HCT116 (cell line): ENCODE measurements around the gene TUBB4A. TPM values are rescaled to one million over a fixed set of nuclear protein-coding genes. Genes with fewer than 3 reads are reported as not detected.

Source experiments
- ATAC-seq: fragments of 200-7000 bp; cut with Tn5 transposase; 2 replicates; pipeline ENCODE4 v1.9.1; 2020; ENCODE audit warnings: mild to moderate bottlenecking, moderate library complexity
- BruUV-seq: library from RNA; stranded (reverse); fragments of 400-500 nt; replicated peaks from 2 replicates; lab custom pipeline; 2021; lab: Mats Ljungman, UMichigan
- CTCF ChIA-PET: fragments of 300-600 bp; sonication (Branson Sonifier 250); formaldehyde crosslinking; loops from one replicate; lab custom pipeline; 2021; ENCODE audit warnings: antibody characterized with exemption; lab: Charles Lee
- POLR2A ChIA-PET: fragments of 300-600, 350-600 bp; sonication (Branson Sonifier 250); formaldehyde crosslinking; loops from one replicate; lab custom pipeline; 2021; ENCODE audit warnings: antibody characterized with exemption; lab: Charles Lee
- RAD21 ChIA-PET, 2 experiments: fragments of 300-600 bp; sonication (Branson Sonifier 250); formaldehyde crosslinking; loops; one replicate each; lab custom pipeline; 2023; ENCODE audit warnings: low total read pairs in 2 of 2; ENCODE audit not compliant: uncharacterized antibody in 2 of 2, unreplicated experiment in 2 of 2, low non-redundant PET in 1 of 2; lab: Charles Lee
- DNase-seq: peaks from one replicate; pipeline ENCODE4 v3.0.0-alpha.2; 2010; ENCODE audit warnings: low read depth, low spot score
- H2AFZ ChIP-seq: fragments of 200-600 bp; shearing (Covaris generic), sonication (generic); 2 replicates; pipeline ENCODE4 v1.6.1; 2017; ENCODE audit warnings: low read depth, mixed run types, mixed read lengths, antibody characterized with exemption, low read length; ENCODE audit not compliant: poor library complexity, severe bottlenecking
- H3K27ac ChIP-seq: 2 replicates; pipeline ENCODE4 v1.5.1; 2012; ENCODE audit warnings: low read depth, low read length
- H3K27me3 ChIP-seq: fragments of 200-600 bp; sonication (generic); 2 replicates; pipeline ENCODE4 v1.6.1; 2016; ENCODE audit warnings: mixed run types, low read length, mixed read lengths; ENCODE audit not compliant: insufficient read depth
- H3K36me3 ChIP-seq, 2 experiments: fragments of 200-500 bp in 1 of 2; fragments of 200-600 bp in 1 of 2; sonication (Bioruptor generic) in 1 of 2; sonication (generic) in 1 of 2; 2 replicates each; pipeline versions ENCODE4 v1.5.1 to v1.6.1; 2014 to 2016; ENCODE audit warnings: low read length in 2 of 2, inconsistent platforms in 1 of 2, mixed read lengths in 1 of 2, mixed run types in 1 of 2; ENCODE audit not compliant: insufficient read depth in 2 of 2, control insufficient read depth in 1 of 2
- H3K4me1 ChIP-seq, 2 experiments: fragments of 200-600 bp in 1 of 2; sonication (generic) in 1 of 2; 2 replicates each; pipeline versions ENCODE4 v1.5.1 to v1.6.1; 2012 to 2017; ENCODE audit warnings: low read length in 2 of 2, inconsistent platforms in 1 of 2, mild to moderate bottlenecking in 1 of 2, mixed read lengths in 1 of 2, mixed run types in 1 of 2, moderate library complexity in 1 of 2; ENCODE audit not compliant: insufficient read depth in 2 of 2, control insufficient read depth in 1 of 2
- H3K4me2 ChIP-seq: fragments of 200-600 bp; sonication (generic); 2 replicates; pipeline ENCODE4 v1.6.1; 2017; ENCODE audit warnings: mixed run types, low read length, mixed read lengths
- H3K4me3 ChIP-seq, 2 experiments: fragments of 200-600 bp in 1 of 2; sonication (generic) in 1 of 2; replicated peaks in 1 of 2; 2 replicates each; pipeline ENCODE4 v1.5.1; 2011 to 2016; ENCODE audit warnings: low read length in 2 of 2, control low read depth in 1 of 2, low read depth in 1 of 2, mild to moderate bottlenecking in 1 of 2, mixed read lengths in 1 of 2, mixed run types in 1 of 2
- H3K79me2 ChIP-seq: fragments of 200-600 bp; sonication (generic); 2 replicates; pipeline ENCODE4 v1.6.1; 2017; ENCODE audit warnings: mild to moderate bottlenecking, mixed run types, low read length, moderate library complexity, mixed read lengths; ENCODE audit not compliant: insufficient read depth
- H3K9ac ChIP-seq: fragments of 200-600 bp; sonication (generic); 2 replicates; pipeline ENCODE4 v1.6.1; 2016; ENCODE audit warnings: low read length, mixed read lengths
- H3K9me2 ChIP-seq: fragments of 200-600 bp; sonication (generic), shearing (Covaris generic); 2 replicates; pipeline ENCODE4 v1.6.1; 2017; ENCODE audit warnings: mixed run types, mild to moderate bottlenecking, moderate library complexity; ENCODE audit not compliant: insufficient read depth
- H3K9me3 ChIP-seq, 2 experiments: fragments of 200-500 bp in 1 of 2; fragments of 200-600 bp in 1 of 2; sonication (Bioruptor generic) in 1 of 2; sonication (generic) in 1 of 2; 2 replicates each; pipeline ENCODE4 v1.6.1; 2014 to 2017; ENCODE audit warnings: low read length in 2 of 2, mixed read lengths in 2 of 2, inconsistent platforms in 1 of 2, low read depth in 1 of 2, mild to moderate bottlenecking in 1 of 2, mixed run types in 1 of 2, moderate library complexity in 1 of 2; ENCODE audit not compliant: control insufficient read depth in 1 of 2, insufficient read depth in 1 of 2
- H4K20me1 ChIP-seq: fragments of 200-600 bp; sonication (generic), shearing (Covaris generic); 2 replicates; pipeline ENCODE4 v1.6.1; 2017; ENCODE audit warnings: mixed run types, mild to moderate bottlenecking, moderate library complexity; ENCODE audit not compliant: insufficient read depth
- CBX3 ChIP-seq: IDR thresholded peaks from 2 replicates; pipeline ENCODE4 v1.6.1; 2012; ENCODE audit warnings: low read depth
- CEBPB ChIP-seq: IDR thresholded peaks from 2 replicates; pipeline ENCODE4 v1.6.1; 2012; ENCODE audit warnings: low read depth
- ELF1 ChIP-seq: IDR thresholded peaks from 2 replicates; pipeline ENCODE4 v1.6.1; 2012; ENCODE audit warnings: low read depth, borderline replicate concordance
- EZH2 ChIP-seq: fragments of 200-600 bp; sonication (generic); IDR thresholded peaks from 2 replicates; pipeline ENCODE4 v1.6.1; 2017; ENCODE audit warnings: antibody characterized with exemption, mixed run types
- POLR2A ChIP-seq: IDR thresholded peaks from 2 replicates; pipeline ENCODE4 v1.7.0; 2011; ENCODE audit warnings: borderline replicate concordance; ENCODE audit not compliant: insufficient read depth, insufficient read length; ENCODE audit errors: extremely low read depth
- RAD21 ChIP-seq: IDR thresholded peaks from 2 replicates; pipeline ENCODE4 v1.6.1; 2012; ENCODE audit warnings: low read depth, mild to moderate bottlenecking
- intact Hi-C: fragments of 100-400 bp; cut with micrococcal nuclease; formaldehyde crosslinking; loops from 2 replicates; pipeline ENCODE4 v1.10.0; 2022
- total RNA-seq: library from RNA; stranded (reverse); gene quantifications from one replicate; pipeline ENCODE4 v1.2.1, GENCODE V29; 2021; ENCODE audit not compliant: unreplicated experiment
- TF ChIP-seq, protein P1 (sequence below): IDR thresholded peaks from 2 replicates; pipeline ENCODE4 v1.6.1; 2011; ENCODE audit warnings: mild to moderate bottlenecking, low read length, moderate library complexity; ENCODE audit not compliant: insufficient replicate concordance; ENCODE audit errors: extremely low read depth
- TF ChIP-seq, protein P2 (sequence below): IDR thresholded peaks from 2 replicates; pipeline ENCODE4 v1.6.1; 2012

Gene TUBB4A
- total RNA-seq, 1 experiment from 2014 or later: 32.5 TPM

DNA sequence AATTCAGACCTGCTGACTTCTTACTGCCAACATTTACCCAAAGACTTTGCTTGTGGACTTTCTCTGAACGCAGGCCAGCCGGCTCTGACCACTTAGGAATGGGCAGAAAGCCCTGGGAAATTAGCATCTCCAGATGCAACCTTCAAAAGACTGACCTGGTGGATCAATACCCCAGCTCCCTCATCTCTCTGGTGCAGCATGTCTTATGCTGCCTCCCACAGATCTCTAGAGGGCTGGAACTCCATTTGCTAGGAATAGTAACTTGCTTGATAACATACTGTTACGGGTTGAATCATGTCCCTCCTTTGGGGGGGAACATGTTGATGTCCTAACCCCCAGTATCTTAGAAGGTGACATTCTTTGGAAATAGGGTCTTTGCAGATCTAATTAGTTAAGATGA lies 55.7 kb downstream of the TUBB4A start:
- CTCF ChIA-PET: no interaction called here
- POLR2A ChIA-PET: no interaction called here
- Histone ChIP-seq H3K4me2 (no peak overlapping the region), H3K9me2 (no peaks in the 10 kb centered on the region), H3K27me3 (no peaks in the 10 kb centered on the region), H3K9me3 (peaks cover 0 to 4% of the 10 kb centered on the region in 2 experiments; a peak in 1 of 4 replicates), H3K9ac (no peak overlapping the region), H3K4me1 (no peaks in the 10 kb centered on the region), H4K20me1 (no peaks in the 10 kb centered on the region), H3K36me3 (peaks cover 0 to 4% of the 10 kb centered on the region in 2 experiments; a peak in 2 of 4 replicates), H3K27ac (no peak overlapping the region), H3K4me3 (no peak overlapping the region), H3K79me2 (no peaks in the 10 kb centered on the region), H2AFZ (no peak overlapping the region)
- TF ChIP-seq CEBPB (no peak), ELF1 (no peak), POLR2A (no peak), EZH2 (no peak), RAD21 (no peak), CBX3 (no peak)
- TF ChIP-seq, protein P1, sequence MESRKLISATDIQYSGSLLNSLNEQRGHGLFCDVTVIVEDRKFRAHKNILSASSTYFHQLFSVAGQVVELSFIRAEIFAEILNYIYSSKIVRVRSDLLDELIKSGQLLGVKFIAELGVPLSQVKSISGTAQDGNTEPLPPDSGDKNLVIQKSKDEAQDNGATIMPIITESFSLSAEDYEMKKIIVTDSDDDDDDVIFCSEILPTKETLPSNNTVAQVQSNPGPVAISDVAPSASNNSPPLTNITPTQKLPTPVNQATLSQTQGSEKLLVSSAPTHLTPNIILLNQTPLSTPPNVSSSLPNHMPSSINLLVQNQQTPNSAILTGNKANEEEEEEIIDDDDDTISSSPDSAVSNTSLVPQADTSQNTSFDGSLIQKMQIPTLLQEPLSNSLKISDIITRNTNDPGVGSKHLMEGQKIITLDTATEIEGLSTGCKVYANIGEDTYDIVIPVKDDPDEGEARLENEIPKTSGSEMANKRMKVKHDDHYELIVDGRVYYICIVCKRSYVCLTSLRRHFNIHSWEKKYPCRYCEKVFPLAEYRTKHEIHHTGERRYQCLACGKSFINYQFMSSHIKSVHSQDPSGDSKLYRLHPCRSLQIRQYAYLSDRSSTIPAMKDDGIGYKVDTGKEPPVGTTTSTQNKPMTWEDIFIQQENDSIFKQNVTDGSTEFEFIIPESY: no peak
- TF ChIP-seq, protein P2, sequence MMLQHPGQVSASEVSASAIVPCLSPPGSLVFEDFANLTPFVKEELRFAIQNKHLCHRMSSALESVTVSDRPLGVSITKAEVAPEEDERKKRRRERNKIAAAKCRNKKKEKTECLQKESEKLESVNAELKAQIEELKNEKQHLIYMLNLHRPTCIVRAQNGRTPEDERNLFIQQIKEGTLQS: no peak
- ATAC-seq: no peak
- RAD21 ChIA-PET: no interaction called here
- no TSS peak for BruUV-seq
- DNase-seq: no peak
- intact Hi-C loops: no loop called here

Other genes with a start within 250 kb of the TUBB4A start
- 55.0 TPM for gene MLLT1, start 222.3 kb downstream of the TUBB4A start, total RNA-seq
- not detected for gene ACER1, start 168.7 kb downstream of the TUBB4A start, total RNA-seq
- 116 TPM for gene CLPP, start 140.8 kb downstream of the TUBB4A start, total RNA-seq
- 57.1 TPM for gene ALKBH7, start 129.5 kb downstream of the TUBB4A start, total RNA-seq
- 3.4 TPM for gene PSPN, start 126.4 kb downstream of the TUBB4A start, total RNA-seq
- gene GTF2F1, start 109.1 kb downstream of the TUBB4A start, total RNA-seq: 82.0 TPM
- gene KHSRP, start 77.5 kb downstream of the TUBB4A start, total RNA-seq: 553 TPM
- gene SLC25A41, start 68.5 kb downstream of the TUBB4A start, total RNA-seq: 0.93 TPM
- gene SLC25A23, start 42.5 kb downstream of the TUBB4A start, total RNA-seq: 89.5 TPM
- gene CRB3, start 38.0 kb downstream of the TUBB4A start, total RNA-seq: 40.5 TPM
- gene DENND1C, start 20.5 kb downstream of the TUBB4A start, total RNA-seq: 0.54 TPM
- 25.1 TPM for gene TNFSF9, start 28.7 kb upstream of the TUBB4A start, total RNA-seq
- gene CD70, start 88.8 kb upstream of the TUBB4A start, total RNA-seq: 2.1 TPM
- gene TNFSF14, start 167.9 kb upstream of the TUBB4A start, total RNA-seq: 0.22 TPM
- 7.0 TPM for gene C3, start 218.3 kb upstream of the TUBB4A start, total RNA-seq
- gene GPR108, start 235.3 kb upstream of the TUBB4A start, total RNA-seq: 75.0 TPM
- gene TRIP10, start 237.4 kb upstream of the TUBB4A start, total RNA-seq: 111 TPM